GM23338 (cell line): ENCODE results near the gene CHST15.

Source experiments
- CREB1 ChIP-seq: fragments of 250-450 bp; sonication (Bioruptor Pico); IDR thresholded peaks from 2 replicates; pipeline ENCODE4 v1.5.0; 2020; ENCODE audit warnings: low read depth, mild to moderate bottlenecking, moderate library complexity
- EZH2 ChIP-seq: fragments of 200-600 bp; sonication (generic); IDR thresholded peaks from one replicate; pipeline ENCODE4 v1.8.0; 2017; ENCODE audit warnings: antibody characterized with exemption, mild to moderate bottlenecking, low read depth; ENCODE audit not compliant: unreplicated experiment
- POLR2AphosphoS5 ChIP-seq: IDR thresholded peaks from 2 replicates; pipeline ENCODE4 v1.6.1; 2016; ENCODE audit warnings: antibody characterized with exemption, low read depth
- TF ChIP-seq, protein P1 (sequence below), 2 experiments: fragments of 200-600 bp in 1 of 2; sonication (generic) in 1 of 2; conservative IDR thresholded peaks; 2 replicates each; pipeline versions ENCODE4 v1.5.1 to v1.6.1; 2016 to 2017; ENCODE audit warnings: antibody characterized with exemption in 2 of 2, low read depth in 2 of 2, mild to moderate bottlenecking in 2 of 2, moderate library complexity in 1 of 2

DNA sequence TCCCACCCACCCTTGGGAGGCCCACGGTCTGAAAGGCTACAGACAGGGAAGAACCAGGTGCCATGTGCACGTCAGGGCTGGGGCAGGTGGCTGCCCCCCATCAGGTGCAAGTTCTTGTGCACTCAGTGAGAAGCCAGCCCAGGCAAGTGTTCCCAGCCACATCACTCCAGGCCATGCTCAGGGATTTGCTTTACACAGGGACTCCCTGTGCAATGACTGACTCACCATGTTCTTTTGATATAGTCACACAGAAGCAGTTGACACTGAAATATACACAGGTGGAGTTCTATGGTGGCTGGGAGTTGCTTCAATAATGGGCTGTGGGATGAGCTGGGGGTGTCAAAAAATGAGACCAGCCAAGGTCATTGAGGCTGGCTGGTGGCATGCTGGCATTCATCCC is 8.0 kb upstream of the CHST15 start:
- TF ChIP-seq POLR2AphosphoS5 (no peak), EZH2 (no peak), CREB1 (no peak)
- TF ChIP-seq, protein P1, sequence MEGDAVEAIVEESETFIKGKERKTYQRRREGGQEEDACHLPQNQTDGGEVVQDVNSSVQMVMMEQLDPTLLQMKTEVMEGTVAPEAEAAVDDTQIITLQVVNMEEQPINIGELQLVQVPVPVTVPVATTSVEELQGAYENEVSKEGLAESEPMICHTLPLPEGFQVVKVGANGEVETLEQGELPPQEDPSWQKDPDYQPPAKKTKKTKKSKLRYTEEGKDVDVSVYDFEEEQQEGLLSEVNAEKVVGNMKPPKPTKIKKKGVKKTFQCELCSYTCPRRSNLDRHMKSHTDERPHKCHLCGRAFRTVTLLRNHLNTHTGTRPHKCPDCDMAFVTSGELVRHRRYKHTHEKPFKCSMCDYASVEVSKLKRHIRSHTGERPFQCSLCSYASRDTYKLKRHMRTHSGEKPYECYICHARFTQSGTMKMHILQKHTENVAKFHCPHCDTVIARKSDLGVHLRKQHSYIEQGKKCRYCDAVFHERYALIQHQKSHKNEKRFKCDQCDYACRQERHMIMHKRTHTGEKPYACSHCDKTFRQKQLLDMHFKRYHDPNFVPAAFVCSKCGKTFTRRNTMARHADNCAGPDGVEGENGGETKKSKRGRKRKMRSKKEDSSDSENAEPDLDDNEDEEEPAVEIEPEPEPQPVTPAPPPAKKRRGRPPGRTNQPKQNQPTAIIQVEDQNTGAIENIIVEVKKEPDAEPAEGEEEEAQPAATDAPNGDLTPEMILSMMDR (conservative IDR thresholded peaks at IDR 0.05; ENCODE audit: low read depth in 2 of 2): no peak
